ENCODE measurements around the gene TLCD1.
"Not testable (repeated sequence)": the region's sequence is repeated elsewhere in the genome, so short reads cannot be mapped to it uniquely, and the experiment has no call there.

The TLCD1 gene

DNA sequence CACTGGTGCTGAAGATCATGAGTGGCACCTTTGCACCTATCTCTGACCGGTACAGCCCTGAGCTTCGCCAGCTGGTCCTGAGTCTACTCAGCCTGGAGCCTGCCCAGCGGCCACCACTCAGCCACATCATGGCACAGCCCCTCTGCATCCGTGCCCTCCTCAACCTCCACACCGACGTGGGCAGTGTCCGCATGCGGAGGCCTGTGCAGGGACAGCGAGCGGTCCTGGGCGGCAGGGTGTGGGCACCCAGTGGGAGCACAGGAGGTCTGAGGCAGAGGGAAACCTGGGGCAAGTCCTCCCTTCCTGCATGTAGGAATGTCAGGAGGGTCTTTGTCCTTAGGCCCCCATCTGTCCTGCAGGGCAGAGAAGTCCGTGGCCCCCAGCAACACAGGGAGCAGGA is 11.3 kb upstream of the TLCD1 start:
- no peak overlapping the region for H3K4me3 ChIP-seq (ENCODE audit: low read depth, low read length)
- in situ Hi-C loops (cut with HindIII; ENCODE audit: low sequenced_read_pairs), result no loop called here
- TF ChIP-seq, protein P1, sequence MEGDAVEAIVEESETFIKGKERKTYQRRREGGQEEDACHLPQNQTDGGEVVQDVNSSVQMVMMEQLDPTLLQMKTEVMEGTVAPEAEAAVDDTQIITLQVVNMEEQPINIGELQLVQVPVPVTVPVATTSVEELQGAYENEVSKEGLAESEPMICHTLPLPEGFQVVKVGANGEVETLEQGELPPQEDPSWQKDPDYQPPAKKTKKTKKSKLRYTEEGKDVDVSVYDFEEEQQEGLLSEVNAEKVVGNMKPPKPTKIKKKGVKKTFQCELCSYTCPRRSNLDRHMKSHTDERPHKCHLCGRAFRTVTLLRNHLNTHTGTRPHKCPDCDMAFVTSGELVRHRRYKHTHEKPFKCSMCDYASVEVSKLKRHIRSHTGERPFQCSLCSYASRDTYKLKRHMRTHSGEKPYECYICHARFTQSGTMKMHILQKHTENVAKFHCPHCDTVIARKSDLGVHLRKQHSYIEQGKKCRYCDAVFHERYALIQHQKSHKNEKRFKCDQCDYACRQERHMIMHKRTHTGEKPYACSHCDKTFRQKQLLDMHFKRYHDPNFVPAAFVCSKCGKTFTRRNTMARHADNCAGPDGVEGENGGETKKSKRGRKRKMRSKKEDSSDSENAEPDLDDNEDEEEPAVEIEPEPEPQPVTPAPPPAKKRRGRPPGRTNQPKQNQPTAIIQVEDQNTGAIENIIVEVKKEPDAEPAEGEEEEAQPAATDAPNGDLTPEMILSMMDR (IDR thresholded peaks at IDR 0.05; ENCODE audit: low read depth, low read length), result no peak
- DNase-seq (ENCODE audit: low read depth, low spot score), result no peak

DNA sequence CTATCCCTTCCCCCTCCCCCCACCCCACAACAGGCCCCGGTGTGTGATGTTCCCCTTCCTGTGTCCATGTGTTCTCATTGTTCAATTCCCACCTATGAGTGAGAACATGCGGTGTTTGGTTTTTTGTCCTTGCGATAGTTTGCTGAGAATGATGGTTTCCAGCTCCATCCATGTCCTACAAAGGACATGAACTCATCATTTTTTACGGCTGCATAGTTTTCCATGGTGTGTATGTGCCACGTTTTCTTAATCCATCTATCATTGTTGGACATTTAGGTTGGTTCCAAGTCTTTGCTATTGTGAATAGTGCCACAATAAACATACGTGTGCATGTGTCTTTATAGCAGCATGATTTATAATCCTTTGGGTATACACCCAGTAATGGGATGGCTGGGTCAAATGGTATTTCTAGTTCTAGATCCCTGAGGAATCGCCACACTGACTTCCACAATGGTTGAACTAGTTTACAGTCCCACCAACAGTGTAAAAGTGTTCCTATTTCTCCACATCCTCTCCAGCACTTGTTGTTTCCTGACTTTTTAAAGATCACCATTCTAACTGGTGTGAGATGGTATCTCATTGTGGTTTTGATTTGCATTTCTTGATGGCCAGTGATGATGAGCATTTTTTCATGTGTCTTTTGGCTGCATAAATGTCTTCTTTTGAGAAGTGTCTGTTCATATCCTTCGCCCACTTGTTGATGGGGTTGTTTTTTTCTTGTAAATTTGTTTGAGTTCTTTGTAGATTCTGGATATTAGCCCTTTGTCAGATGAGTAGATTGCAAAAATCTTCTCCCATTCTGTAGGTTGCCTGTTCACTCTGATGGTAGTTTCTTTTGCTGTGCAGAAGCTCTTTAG is 10.1 kb upstream of the TLCD1 start:
- DNase-seq (ENCODE audit: low read depth, low spot score); H3K4me3 ChIP-seq (ENCODE audit: low read depth, low read length); in situ Hi-C loops (cut with HindIII; ENCODE audit: low sequenced_read_pairs): not testable (repeated sequence)

DNA sequence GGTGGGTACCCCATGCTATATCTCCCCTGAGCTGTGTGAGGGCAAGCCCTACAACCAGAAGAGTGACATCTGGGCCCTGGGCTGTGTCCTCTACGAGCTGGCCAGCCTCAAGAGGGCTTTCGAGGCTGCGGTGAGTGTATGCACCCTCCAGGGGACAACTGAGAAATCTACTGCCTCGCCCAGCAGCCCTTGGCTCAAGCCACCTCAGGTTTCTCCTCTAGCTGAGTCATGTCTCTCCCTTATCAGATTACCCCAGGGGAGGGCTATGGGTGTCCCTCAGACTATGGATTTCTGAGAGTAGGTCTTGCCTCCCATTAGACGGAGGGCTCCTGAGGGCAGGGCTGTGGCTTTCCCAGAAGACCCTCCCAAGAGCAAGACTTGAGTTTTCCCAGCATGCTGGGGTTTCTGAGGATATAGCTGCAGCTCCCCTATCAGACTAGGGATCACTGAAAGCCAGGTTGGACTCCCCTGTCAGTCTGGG is 9.2 kb upstream of the TLCD1 start:
- DNase-seq (ENCODE audit: low read depth, low spot score), result no peak
- no peak overlapping the region for H3K4me3 ChIP-seq (ENCODE audit: low read depth, low read length)
- in situ Hi-C loops (cut with HindIII; ENCODE audit: low sequenced_read_pairs), result no loop called here
- TF ChIP-seq, protein P1 (IDR thresholded peaks at IDR 0.05; ENCODE audit: low read depth, low read length), result no peak

DNA sequence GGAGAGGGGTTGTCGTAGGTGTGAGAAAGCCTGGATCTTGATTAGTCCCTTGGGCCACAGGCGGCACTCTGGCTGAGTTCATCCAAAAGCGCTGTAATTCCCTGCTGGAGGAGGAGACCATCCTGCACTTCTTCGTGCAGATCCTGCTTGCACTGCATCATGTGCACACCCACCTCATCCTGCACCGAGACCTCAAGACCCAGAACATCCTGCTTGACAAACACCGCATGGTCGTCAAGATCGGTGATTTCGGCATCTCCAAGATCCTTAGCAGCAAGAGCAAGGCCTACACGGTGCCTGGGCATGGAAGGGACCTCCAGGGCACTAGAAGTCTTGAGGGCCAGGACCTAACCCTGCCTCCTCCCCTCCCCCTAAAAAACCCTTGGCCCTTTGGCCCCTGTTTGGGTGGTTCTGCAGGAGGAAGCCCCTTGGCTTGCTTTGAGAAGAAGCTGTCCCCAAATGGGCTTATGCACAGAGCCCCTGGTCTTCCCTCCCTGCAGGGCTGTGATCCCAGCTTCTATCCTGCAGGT is 8.7 kb upstream of the TLCD1 start:
- DNase-seq (ENCODE audit: low read depth, low spot score), result no peak
- TF ChIP-seq, protein P1 (IDR thresholded peaks at IDR 0.05; ENCODE audit: low read depth, low read length), result no peak
- in situ Hi-C loops (cut with HindIII; ENCODE audit: low sequenced_read_pairs), result no loop called here
- no peak overlapping the region for H3K4me3 ChIP-seq (ENCODE audit: low read depth, low read length)

DNA sequence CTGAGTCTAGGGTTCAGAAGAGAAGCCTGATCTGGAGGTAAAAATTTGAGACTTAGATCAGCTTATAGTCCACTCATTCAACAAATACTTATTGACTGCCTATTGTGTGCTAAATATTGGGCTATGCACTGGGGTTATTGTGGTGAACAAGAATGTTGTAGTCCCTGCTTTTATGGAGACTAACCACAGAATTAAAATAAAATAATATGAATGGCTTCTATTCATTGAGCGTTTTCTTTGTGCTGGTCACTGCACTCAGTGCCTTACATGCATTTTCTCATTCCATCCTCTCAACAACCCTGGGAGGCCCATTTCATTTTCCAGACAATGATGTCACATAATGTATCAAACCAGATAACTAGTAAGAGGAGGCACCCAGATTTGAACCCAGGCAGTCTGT is 7.3 kb upstream of the TLCD1 start:
- in situ Hi-C loops (cut with HindIII; ENCODE audit: low sequenced_read_pairs), result no loop called here
- TF ChIP-seq, protein P1 (IDR thresholded peaks at IDR 0.05; ENCODE audit: low read depth, low read length), result no peak
- DNase-seq (ENCODE audit: low read depth, low spot score), result peak; percentile 45
- no peak overlapping the region for H3K4me3 ChIP-seq (ENCODE audit: low read depth, low read length)

- TF ChIP-seq, protein P1 (IDR thresholded peaks at IDR 0.05; ENCODE audit: low read depth, low read length), result no peak
- no peak overlapping the region for H3K4me3 ChIP-seq (ENCODE audit: low read depth, low read length)
- in situ Hi-C loops (cut with HindIII; ENCODE audit: low sequenced_read_pairs), result no loop called here
- no peak for DNase-seq (ENCODE audit: low read depth, low spot score)
Observed at GRCh38 chr17:28729950-28730330, 3.9 kb upstream of the TLCD1 start.
